ENCODE data around the gene SLC39A8.
A peak's percentile ranks its signal among the peaks of the same experiment; 100 is the strongest.
"Not testable (repeated sequence)": the region's sequence is repeated elsewhere in the genome, so short reads cannot be mapped to it uniquely, and the experiment has no call there.

The SLC39A8 gene

GRCh38 chr4:102344954-102345794 lies at the start of gene SLC39A8:
Gene SLC39A8 (minus strand): TSS chr4:102345482. CDS start chr4:102344662, 820 bp downstream.
- peak; percentile 91 for DNase-seq

DNA sequence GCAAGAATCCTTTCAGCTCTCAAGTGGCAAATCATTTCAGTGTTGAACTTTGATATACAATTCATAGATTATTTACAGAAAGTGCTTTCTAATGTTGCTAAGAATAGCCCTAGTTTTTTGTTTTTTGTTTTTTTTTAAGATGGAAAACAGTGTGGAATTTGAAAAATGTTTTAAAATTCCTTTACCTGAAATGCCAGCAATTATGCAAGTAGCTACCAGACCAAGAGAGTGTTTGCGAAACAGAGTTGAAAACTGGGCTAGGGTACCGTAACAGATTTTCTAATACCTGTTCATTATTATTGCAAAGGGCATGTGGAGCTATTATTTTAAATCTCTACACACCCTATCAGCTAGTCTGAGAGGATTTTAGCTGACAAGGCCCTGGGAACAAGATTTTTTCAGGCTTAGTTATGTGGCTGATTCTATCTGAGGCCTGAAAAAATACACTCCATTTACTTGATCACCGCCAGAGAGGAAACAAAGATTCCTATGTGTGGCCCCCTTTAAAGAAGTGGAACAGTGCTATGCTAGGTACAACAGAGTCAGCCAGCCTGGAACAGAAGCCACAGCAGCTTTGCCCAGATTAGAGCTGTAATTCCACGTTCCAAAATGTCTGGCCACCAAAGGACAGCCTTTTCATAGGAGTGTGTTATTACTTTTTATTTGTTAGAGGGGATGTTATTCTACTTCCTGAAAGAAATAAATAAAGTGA lies 46.9 kb upstream of the SLC39A8 start:
- no peak for DNase-seq

GRCh38 chr4:102390438-102390837 lies 45.2 kb upstream of the SLC39A8 start:
- DNase-seq: peak; percentile 28

DNA sequence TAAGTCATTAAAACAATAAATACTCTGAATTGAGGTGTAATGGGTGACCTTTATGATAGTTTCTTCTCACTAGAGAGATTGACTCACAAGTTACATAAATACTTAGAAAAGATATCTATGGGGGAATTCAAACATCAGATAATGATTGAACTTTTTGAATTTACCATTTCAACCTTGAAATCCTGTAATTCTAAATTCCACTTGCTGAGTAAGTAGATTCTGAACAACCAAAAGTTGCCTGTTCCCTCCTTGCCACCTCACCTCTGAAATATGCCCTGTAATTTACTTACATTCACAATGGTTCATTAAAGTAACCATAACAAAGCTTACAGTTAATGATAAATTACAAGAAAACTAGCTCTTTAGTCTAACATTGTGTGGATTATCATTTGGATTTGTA lies 43.3 kb upstream of the SLC39A8 start:
- DNase-seq: no peak

GRCh38 chr4:102387552-102388150 lies 42.4 kb upstream of the SLC39A8 start:
- DNase-seq: no peak

- DNase-seq: no peak
Measured at GRCh38 chr4:102386966-102387365, 41.7 kb upstream of the SLC39A8 start.

GRCh38 chr4:102380253-102380652 lies 35.0 kb upstream of the SLC39A8 start:
- DNase-seq: not testable (repeated sequence)

DNA sequence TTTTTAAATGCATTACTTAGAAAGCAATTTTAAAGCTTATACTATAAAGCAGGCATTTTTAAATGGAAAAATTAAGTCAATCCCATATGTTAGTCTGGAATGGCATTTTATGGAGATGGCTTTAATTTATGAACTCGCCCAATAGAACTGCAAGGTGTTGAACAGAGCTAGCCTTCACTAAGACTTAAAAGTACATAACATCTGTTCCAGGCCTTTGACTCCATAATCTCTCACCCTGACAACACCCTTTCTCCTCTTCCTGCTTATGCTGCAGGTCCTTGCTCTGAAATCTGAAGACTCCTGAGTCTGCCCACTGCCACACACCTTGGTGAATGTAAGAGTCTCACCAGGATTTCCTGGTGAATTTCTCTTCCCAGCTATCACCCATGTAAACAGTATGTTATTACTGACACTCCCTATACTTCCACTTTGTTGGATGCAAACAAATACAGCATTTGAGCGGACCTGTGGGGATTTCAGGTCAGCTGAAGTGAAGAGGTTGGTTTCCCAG lies 17.7 kb upstream of the SLC39A8 start:
- no peak for DNase-seq

- DNase-seq: no peak
Measured at GRCh38 chr4:102358128-102358527, 12.8 kb upstream of the SLC39A8 start.

DNA sequence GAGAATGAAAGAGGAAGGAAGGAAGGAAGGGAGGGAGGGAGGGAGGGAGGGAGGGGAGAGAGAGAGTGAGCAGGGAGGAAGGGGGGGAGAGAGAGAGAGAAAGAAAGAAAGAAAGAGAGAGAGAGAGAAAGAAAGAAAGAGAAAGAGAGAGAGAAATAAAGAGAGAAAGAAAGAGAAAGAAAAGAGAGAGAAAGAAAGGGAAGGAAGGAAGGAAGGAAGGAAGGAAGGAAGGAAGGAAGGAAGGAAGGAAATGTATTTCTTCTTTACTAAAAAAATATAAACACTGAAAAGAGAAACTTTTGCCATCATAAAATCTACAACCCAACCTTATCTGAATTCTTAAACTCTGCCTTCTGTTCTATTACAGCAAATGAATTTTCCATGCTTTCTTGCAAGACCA lies 12.4 kb upstream of the SLC39A8 start:
- DNase-seq: not testable (repeated sequence)

DNA sequence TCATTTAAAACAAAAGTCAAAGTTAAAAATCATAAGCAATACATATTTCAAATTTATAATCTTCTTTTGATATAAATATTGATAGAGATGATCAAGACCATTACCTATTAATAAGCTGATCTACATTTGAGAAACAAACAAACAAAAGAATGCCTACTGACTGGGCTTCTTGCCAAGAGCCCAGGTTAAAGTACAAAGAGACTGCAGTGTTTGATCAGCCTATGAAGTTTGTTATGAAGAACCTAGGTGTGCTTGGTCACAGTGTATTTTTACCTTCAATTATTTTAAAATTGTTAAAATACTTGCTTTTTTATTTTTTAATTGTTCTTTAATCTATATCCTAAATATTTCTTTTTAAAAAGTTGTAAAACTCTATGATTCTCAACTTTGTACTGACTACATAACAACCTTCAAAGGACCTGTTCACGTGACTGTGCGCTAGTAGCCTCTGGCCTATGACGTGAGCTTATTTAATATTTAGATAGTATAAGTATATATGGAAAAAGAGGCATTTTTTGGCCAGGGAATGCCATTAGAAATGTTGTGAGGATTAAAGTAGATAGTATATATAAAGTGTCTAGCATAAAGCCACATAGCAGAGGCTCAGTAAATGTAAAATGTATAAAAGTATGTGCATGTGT lies 11.4 kb upstream of the SLC39A8 start:
- no peak for DNase-seq

DNA sequence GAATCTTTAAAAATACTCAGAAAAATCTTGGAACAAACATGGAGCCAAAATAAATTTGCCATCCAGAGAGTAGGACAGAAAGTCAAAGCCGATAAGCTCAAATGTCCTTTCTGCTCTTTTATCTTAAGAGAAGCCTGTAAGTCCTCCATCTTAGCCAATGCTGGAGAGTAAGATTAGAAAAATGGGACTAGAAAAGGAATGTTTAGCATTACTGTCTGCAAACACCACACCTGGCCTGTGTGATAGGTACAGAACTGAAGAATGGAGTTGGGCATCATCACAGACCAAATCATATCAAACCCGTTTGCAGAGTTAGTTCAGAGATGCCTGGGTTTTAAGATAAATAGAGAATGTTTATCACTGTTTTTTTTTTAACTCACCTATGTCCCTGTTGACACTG lies 10.5 kb upstream of the SLC39A8 start:
- no peak for DNase-seq

DNA sequence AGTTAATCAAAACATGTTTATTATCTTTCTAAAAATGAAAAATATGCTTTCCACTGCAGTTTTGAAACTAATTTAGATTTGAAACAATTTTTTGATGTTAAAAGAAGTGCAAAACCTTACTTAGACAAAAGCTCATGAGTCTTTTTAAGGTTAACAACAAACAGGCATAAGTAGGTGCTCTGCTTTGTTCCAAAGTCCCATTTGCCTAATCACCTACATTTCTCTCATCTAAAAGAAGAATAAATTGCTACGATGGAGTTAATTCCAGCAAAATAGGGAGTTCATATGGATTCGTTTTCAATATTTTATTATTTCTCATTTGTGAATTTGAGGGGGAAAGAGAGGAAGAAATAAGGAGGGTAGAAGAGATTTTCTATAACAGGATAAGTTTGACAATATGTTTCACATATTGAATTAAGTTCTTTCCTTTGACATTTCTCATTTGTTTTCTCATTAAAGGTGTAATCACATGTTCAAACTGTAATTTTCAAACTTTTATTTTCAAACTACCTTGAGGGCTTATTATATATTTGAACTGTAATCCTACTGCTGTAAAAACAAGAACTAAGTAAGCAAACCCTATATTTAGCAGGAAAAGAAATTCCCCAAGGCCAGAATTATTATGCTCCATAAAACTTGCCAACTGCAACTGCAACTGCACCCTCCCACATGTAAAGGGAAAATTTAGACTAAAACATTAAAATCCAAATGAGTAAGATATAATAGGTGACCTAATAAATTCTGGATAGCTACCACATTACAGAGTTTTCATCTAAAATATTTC lies 9.6 kb upstream of the SLC39A8 start:
- DNase-seq: no peak

GRCh38 chr4:102352781-102353180 lies 7.5 kb upstream of the SLC39A8 start:
- DNase-seq: no peak

DNA sequence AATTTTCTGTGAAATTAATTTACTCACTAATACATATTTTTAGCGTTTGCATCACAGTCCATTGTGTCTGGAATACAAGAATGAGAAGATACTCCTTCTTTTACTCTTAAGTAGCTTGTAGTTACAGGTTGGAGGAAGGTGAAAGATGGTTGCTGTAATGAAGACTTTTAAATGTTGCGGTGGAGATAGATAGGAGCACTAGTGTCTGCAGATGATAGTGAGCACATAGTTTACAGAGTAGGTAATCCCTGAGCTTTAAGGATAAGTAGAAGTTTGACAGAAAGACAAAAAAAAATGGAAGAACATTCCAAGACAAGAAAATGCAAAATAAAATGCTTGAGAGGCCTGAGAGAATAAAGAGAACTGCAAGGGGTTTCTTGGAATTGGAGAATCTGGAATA lies 5.4 kb upstream of the SLC39A8 start:
- no peak for DNase-seq

DNA sequence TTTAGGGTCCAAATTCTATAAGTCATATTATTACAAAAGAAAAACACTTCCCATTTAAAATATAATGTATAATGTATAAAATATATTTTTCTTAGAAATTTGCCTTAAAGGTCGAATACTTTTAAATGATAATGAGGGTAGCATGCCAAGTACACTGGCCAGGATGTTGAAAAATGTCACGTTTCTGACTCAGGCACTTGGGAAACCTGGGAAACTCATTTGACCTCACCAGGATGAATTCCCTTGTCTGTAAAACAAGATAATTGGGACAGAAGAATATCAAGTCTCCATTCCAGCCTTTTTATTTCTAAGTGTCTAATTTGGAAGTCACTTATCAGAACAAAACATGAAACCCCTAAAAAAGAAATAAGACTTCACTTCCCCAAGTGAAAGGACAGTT lies 3.4 kb upstream of the SLC39A8 start:
- DNase-seq: no peak

- DNase-seq: peak; percentile 21
Measured at GRCh38 chr4:102345795-102346100, 466 bp upstream of the SLC39A8 start.

- DNase-seq: no peak
Measured at GRCh38 chr4:102344520-102344953, 745 bp downstream of the SLC39A8 start.

DNA sequence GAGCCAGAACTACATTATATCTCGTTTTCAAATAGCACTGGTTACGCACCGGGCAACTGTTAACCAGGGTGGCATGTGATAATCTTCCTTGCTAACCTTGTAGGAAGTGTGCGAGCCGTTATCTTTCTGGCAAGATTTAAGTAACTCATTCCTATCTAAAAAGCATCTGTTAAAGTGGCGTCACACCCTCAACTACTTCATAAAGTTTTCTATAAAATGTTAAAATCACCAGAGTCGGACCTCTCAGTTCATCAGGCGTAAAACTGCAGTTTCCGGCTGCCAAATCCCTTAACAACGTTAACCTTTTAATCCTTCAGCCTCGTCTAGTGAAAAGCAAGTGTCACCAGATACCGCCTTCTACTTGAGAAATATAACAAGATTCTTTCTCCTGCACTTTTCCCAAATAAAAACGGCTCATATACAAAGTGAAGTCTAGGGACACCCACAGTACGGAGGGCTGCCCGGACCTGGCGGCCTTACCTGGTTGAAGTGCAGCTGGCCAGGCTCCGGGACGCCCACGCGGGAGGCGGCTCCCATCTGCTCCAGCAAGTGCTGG lies 1.2 kb downstream of the SLC39A8 start:
- peak; percentile 29 for DNase-seq

DNA sequence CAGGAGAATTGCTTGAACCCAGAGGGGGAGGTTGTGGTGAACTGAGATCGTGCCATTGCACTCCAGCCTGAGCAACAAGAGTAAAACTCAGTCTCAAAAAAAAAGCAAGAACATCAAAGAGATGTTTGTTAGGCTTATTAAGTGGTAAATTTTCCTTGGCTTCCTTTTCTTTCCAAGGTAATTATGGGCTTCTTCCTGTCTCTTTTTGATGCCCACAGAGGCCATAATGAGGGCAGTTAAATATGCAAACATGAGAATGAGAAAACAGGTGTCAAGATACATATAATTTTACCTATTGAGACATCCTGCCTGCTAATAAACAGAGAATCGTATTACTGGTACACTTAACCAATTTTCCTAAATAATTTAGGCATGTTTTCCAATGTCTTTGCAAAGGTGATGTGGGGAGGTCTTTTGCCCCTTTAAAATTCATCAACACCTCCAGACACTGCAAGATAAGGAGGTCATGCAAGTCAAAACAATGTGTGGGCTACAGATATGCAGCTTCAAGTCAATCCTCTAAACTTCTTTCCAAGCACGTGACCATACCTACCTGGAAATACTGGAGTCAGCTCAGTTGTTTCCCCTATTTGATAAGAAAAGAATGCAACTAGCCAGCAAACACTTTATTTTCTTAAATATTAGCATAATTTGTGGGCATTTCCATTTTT lies 2.7 kb downstream of the SLC39A8 start:
- DNase-seq: no peak

GRCh38 chr4:102341201-102341600 lies 4.1 kb downstream of the SLC39A8 start:
- no peak for DNase-seq

DNA sequence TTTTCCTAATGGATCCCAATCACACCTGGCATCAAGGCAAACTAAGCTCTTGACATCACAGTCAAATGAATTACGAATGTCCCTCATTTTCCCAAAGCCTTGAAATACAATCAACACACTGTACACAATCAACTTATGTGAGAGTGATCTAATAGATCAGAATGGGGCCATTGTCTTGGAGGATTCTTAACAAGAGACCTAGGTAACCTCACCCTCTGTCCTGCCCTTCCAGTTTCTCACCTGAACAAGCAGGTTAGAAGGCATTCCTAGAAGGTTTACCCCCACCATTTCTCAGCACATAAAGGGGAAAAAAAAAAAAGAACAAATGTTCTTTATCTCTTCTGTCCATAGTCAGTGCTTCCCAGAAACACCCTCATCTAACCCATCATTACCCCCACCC lies 6.3 kb downstream of the SLC39A8 start:
- no peak for DNase-seq

Data from CD4-positive, alpha-beta T cell treated with Interleukin-4 for 4 hours (primary cell).